GM12864 (cell line): ENCODE data around the gene TOM1.
"Not testable (repeated sequence)": the region's sequence is repeated elsewhere in the genome, so short reads cannot be mapped to it uniquely, and the experiment has no call there.

Experiments used
- DNase-seq: peaks from one replicate; pipeline ENCODE4 v3.0.0-alpha.2; 2011; ENCODE audit warnings: low read depth
- H3K4me3 ChIP-seq: 2 replicates; pipeline ENCODE4 v1.5.1; 2011; ENCODE audit warnings: mild to moderate bottlenecking, low read depth, low read length, control low read depth
- TF ChIP-seq, protein P1 (sequence below): IDR thresholded peaks from 2 replicates; pipeline ENCODE4 v1.5.1; 2011; ENCODE audit warnings: low read depth, mild to moderate bottlenecking, moderate library complexity, low read length, control low read depth, inconsistent platforms; ENCODE audit errors: missing control alignments

The TOM1 gene

DNA sequence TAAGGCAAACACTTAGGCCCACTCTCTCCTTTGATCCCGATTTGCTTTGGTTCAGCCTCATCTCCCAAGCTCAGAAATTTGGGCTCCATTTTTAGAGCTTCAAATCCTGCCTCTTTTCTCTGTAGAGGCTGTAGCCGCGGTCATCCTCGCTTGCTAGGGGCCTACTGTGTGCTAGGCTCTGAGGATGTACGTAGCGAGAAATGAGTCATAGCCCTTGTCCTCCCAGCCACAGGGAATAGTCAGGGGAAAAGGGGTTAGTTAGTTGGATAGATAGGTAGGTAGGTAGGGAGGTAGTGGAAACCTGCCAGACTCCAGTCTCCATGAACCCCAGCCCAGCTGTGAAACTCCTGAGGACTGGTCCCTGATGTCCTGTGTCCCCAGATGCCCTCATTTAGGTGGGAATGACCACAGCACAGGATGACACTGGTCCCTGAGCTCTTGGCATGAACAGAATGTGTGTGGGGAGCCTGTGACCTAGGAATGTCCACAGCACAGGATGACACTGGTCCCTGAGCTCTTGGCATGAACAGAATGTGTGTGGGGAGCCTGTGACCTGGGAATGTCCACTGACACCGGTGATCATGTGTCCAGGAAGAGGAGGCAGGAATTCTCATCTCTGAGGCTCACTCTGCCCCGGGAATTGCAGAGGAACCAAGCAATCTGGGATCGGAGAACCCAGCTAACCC, 59.8 kb downstream of the TOM1 start:
- DNase-seq, result no peak
- no peak overlapping the region for H3K4me3 ChIP-seq
- TF ChIP-seq, protein P1, sequence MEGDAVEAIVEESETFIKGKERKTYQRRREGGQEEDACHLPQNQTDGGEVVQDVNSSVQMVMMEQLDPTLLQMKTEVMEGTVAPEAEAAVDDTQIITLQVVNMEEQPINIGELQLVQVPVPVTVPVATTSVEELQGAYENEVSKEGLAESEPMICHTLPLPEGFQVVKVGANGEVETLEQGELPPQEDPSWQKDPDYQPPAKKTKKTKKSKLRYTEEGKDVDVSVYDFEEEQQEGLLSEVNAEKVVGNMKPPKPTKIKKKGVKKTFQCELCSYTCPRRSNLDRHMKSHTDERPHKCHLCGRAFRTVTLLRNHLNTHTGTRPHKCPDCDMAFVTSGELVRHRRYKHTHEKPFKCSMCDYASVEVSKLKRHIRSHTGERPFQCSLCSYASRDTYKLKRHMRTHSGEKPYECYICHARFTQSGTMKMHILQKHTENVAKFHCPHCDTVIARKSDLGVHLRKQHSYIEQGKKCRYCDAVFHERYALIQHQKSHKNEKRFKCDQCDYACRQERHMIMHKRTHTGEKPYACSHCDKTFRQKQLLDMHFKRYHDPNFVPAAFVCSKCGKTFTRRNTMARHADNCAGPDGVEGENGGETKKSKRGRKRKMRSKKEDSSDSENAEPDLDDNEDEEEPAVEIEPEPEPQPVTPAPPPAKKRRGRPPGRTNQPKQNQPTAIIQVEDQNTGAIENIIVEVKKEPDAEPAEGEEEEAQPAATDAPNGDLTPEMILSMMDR, result no peak

DNA sequence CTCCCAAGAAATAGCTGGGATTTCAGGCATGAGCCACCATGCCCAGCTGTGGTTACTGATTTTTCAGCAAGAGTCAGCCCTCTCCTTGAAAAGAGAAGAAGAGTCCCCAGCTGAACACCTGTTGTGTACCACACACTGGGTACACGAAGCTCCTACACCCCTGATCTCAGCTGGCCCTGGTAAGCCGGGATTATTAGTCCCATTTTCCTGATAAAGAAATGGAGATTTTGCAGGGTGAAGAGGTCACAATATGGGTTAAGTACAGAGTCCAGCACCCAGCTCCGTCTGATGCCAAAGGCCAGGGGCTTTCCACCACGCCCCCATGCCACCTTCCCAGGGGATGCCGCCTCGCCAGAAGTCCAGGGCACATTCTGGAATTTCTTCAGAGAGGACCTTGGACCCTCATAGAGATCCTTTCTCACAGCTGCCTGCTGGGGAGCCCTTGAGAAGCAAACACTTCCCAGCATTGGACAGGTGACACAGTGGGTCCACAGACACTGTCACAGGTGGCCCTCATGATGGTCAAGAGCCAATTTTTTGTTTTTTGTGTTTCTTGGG, 61.4 kb downstream of the TOM1 start:
- TF ChIP-seq, protein P1, result no peak
- no peak overlapping the region for H3K4me3 ChIP-seq
- DNase-seq, result no peak

DNA sequence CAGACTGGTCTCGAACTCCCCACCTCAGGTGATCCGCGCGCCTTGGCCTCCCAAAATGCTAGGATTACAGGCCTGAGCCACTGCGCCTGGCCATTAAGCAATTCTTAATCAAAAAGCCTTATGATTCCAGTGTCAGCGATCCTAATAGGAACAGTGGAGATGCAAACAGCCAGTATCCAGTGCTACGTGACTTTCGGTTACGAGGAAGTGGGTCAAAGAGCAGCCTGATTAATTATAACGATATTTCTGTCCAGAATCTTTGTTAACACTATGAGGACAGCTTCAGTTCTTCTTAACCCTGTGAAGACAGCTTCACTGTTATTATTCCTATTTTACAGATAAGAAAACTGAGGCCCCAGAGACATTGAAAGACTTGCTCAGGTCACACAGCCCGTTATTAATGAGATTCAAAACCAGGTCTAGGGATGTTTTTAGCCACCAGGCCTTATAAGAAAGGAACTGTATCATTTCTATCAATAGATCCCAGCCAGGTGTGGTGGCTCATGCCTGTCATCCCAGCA, 63.9 kb downstream of the TOM1 start:
- no peak overlapping the region for H3K4me3 ChIP-seq
- no peak for DNase-seq
- TF ChIP-seq, protein P1, result no peak

DNA sequence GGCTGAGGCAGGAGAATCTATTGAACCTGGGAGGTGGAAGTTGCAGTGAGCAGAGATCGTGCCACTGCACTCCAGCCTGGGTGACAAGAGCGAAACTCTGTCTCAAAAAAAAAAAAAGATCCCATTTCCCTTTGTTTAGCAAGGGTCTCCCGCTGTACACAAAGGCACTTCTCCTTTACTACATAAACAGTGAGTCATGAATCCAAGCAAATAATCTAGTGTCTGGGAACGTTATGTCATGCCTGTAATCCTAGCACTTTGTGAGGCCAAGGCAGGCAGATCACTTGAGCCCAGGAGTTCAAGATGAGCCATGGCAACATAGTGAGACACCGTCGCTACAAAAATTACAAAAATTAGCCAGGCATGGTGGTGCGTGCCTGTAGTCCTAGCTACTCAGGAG, 64.5 kb downstream of the TOM1 start:
- not testable (repeated sequence) for H3K4me3 ChIP-seq, DNase-seq

DNA sequence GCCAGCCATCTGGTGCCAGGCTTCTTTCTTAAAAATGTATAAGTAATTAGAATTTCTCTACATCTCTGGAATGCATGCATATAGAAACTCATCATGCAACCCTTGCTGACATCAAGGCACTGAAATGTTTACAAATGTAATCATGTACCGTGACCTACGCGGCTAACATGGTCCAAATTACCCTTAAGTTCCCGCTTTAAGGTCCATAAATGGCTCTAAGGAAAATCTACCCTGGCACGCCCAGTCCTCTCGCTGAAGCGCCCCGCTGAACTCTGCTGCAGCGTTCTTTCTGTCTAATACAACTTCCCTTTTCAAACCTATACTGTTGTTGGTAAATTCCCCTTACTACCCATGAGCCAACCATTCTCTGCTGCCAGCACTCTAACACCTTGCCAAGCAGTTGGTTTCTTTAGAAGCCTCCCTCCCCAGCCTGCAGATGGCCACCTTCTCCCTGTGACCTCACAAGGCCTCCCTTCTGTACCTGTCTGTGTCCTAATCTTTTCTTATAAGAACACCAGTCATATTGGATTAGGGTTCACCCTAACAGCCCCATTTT, 67.7 kb downstream of the TOM1 start:
- H3K4me3 ChIP-seq, result no peak overlapping the region
- DNase-seq, result no peak
- TF ChIP-seq, protein P1, result peak; percentile 13

DNA sequence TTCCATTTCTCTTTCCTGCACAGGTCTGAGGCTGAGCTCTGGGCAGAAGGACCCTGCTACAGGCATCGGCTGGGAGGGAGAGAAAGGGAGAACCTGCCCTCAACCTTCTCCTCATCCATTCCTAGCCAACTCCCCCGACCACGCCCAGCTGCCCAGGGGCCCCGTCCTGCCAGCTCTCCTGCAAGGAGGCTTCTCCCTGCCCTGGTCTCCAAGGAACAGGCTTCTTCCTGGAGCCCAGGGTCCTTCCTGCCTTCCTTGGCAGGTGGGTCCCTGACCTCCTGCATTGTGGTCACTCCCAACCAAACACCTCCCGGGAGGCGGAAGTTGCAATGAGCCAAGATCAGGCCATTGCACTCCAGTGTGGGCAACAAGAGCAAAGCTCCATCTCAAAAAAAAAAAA, 68.7 kb downstream of the TOM1 start:
- no peak overlapping the region for H3K4me3 ChIP-seq
- TF ChIP-seq, protein P1, result no peak
- no peak for DNase-seq

DNA sequence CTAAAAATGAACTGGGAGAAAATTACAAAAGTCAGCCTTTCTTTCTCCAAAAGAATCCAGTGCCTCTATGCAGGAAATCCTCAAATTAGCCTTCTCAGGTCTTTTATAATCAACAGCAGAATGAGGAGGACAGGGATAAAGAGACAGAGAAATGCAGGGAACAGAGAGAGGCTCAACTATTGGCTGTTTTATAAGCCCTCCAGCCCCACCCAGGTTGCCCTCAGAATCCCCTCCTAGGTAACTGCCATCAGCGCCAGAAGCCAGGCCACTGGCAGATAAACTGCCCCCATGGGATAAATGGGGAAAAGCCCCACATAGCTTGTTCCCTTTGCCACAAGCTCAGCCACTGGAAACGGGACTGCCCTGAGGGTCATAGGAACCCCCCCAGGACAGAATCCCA, 70.3 kb downstream of the TOM1 start:
- no peak overlapping the region for H3K4me3 ChIP-seq
- TF ChIP-seq, protein P1, result no peak
- DNase-seq, result no peak
